Activated CD8-positive, alpha-beta memory T cell treated with anti-CD3 and anti-CD28 coated beads, Interleukin-2, amount 10 ng/mL, durations not matched to agents 7 days and 5 days (primary cell): ENCODE data around the gene RIPK1. TPM values are rescaled to one million over a fixed set of nuclear protein-coding genes. Genes with fewer than 3 reads are reported as not detected.
"Not testable (repeated sequence)": the region's sequence is repeated elsewhere in the genome, so short reads cannot be mapped to it uniquely, and the experiment has no call there.

Source experiments
- ATAC-seq: fragments of 150-1000 bp; cut with Tn5 transposase; one replicate; pipeline ENCODE4 v1.10.0; 2021; ENCODE audit warnings: moderate library complexity
- CTCF ChIA-PET: fragments of 350-600 bp; sonication (Branson Sonifier 250); formaldehyde crosslinking; loops from one replicate; lab custom pipeline; 2021; ENCODE audit warnings: antibody characterized with exemption; lab: Charles Lee
- DNase-seq: peaks from one replicate; pipeline ENCODE4 v3.0.0-alpha.2; 2020
- H3K27ac Mint-ChIP-seq: one replicate; pipeline ENCODE4 v1.8.0; 2021; ENCODE audit warnings: mild to moderate bottlenecking, mixed read lengths
- H3K27me3 Mint-ChIP-seq: one replicate; pipeline ENCODE4 v1.8.0; 2021; ENCODE audit warnings: mixed read lengths
- H3K36me3 Mint-ChIP-seq: one replicate; pipeline ENCODE4 v1.8.0; 2021; ENCODE audit warnings: mild to moderate bottlenecking, mixed read lengths
- H3K4me1 Mint-ChIP-seq: one replicate; pipeline ENCODE4 v1.8.0; 2021; ENCODE audit warnings: mixed read lengths
- H3K4me3 Mint-ChIP-seq: one replicate; pipeline ENCODE4 v1.8.0; 2021; ENCODE audit warnings: mild to moderate bottlenecking, moderate library complexity, mixed read lengths
- H3K9me3 Mint-ChIP-seq: one replicate; pipeline ENCODE4 v1.8.0; 2022; ENCODE audit warnings: low read depth, mixed read lengths
- total RNA-seq, 2 experiments: library from RNA; stranded (reverse); gene quantifications; one replicate each; pipeline ENCODE4 v1.2.3, GENCODE V29; 2021

Gene RIPK1
- total RNA-seq, 2 experiments from 2014 or later: 26.6 to 29.6 TPM

DNA sequence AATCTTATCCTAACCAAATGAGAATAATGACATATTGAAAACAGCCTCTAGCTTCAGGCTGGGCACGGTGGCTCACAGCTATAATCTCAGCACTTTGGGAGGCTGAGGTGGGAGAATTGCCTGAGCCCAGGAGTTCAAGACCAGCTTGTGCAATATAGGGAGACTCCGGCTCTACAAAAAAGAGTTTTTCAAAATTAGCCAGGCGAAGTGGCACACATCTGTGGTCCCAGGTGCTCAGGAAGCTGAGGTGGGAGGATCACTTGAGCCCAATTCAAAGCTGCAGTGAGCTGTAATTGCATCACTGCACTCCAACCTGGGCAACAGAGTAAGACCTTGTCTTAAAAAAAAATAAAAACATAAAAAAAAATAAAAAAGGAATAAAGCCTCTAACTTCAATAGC, 84.4 kb downstream of the RIPK1 start:
- DNase-seq: no peak
- Mint-ChIP-seq H3K4me1 (peaks cover 6% of the 10 kb centered on the region), H3K27me3 (peaks cover 22% of the 10 kb centered on the region), H3K9me3 (no peaks in the 10 kb centered on the region), H3K36me3 (no peaks in the 10 kb centered on the region), H3K4me3 (no peak overlapping the region), H3K27ac (no peak overlapping the region)
- ATAC-seq: no peak
- CTCF ChIA-PET: interaction anchor here (1.0 to 1.4 kb wide), 3 partner anchors 9 to 99 kb away, joined by 4 to 5 read pairs (median 4); no protein-coding TSS in a partner anchor

DNA sequence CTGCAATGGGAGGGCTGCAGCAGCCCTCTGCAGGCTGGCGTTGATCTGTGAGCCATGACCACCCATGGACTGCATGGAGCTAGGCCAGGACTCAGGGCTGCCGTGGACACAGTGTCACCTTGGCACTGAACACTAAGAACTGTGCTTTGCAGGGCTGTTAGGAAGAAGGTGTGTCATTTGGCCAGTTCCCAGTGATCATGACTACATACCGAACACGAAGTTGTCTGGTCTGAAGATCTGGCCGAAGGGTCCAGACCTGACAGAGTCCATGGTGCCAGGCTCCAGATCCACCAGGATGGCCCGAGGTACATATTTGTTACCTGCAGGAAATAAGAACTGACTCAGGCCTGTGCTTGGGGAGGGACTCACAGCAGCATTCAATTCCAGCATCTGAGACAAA, 87.1 kb downstream of the RIPK1 start:
- H3K4me3 Mint-ChIP-seq, ATAC-seq, DNase-seq, H3K27ac Mint-ChIP-seq, H3K36me3 Mint-ChIP-seq, H3K9me3 Mint-ChIP-seq, CTCF ChIA-PET: not testable (repeated sequence)
- Mint-ChIP-seq H3K27me3 (peaks cover 41% of the 10 kb centered on the region), H3K4me1 (peaks cover 14% of the 10 kb centered on the region)

DNA sequence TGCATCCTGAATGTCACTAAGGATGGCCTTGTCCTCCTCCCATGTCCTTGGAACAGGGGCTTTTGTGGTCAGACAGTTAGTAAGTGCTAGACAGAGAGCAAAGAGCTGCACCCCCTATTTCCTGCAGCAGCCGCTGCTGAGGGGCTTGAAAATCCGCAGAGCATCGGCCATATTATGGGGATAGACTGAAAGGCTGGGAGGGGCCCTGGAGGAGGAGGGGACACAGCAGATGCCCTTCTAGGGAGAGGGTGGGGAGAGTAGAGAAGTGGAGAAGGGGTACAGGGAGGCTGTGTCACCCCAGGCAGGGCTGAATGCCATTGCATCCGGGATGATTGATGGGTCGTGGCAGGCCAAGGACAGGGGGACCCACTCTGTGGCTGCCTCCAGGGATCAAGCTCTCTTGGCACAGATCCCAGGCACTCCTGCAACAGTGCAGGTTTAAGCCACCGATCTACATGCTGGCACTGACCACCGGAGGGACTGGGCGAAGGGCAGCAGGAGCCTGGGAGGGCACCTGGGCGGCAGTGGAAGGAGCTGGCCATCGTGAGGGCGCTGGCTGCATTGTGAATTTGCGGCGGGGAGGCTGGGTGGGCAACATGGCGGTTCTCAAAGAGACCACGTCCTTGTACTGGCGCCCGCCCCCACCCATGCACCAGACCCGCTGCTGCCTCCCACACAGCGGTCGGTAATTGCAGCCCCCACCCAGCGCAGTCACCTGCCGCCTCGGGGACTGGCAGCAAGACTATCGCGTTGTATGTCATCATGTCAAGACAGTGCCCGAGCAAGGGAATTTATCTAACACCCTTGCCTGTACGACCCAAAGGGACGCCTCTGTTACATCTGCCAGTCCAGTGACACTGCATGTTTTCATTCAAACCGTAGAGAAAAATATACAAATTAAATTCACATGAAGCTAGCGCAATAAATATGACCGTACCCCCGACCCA, 88.2 kb downstream of the RIPK1 start:
- Mint-ChIP-seq H3K27ac (peak overlapping the region; percentile 55), H3K4me3 (peak overlapping the region; percentile 70), H3K27me3 (peaks cover 47% of the 10 kb centered on the region), H3K4me1 (peaks cover 14% of the 10 kb centered on the region)
- H3K9me3 Mint-ChIP-seq, DNase-seq, H3K36me3 Mint-ChIP-seq: not testable (repeated sequence)
- peak; percentile 2 for ATAC-seq
- CTCF ChIA-PET: interaction anchor here (0.6 to 1.4 kb wide), 9 partner anchors 20 to 103 kb away, joined by 3 to 7 read pairs (median 4); partner anchors contain the start of gene BPHL

DNA sequence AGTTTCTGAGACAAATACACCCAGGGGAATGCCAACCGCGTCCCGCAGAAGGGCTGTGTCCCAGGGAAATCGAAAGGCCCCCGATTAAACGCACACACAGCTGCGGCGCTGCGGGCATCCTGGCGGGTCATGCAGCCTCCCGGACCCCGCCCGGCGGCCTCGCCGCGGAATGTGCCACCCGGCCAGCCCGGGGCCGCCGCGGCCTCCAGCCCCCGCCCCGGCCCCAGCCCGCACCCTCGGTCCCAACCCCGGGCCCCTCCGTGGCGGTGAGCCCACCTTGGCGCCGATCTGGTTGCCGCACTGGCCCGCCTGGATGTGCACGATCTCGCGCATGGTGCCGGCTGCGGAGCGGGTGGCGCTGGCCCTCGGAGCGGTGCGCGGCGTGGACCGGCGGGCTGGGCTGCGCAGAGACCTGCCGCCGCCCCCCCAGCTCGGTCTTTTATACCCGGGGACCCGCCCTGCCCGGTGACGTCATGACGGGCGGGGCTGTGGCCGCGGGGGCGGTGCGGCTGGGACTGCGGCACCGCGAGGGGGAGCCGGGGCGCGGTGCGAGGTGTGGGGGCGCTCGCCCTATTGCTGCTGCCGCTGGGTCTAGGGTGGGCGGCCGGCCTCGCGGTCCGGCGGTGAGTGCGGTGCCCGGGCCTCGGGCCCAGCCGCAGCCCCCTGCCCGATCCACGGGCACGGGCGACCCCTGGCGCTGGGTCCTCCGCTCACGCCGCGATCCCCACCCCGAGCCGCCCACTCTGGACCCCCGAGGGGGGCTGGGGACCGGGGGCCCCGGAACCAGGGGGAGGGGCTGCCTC, 89.0 kb downstream of the RIPK1 start, which contains the start of gene TUBB2A:
Gene TUBB2A, minus strand, starts transcription at position 414 of the 803 bp plus-strand sequence. Its CDS starts 81 bp downstream, at position 333.
- peaks cover 2% of the 10 kb centered on the region for H3K36me3 Mint-ChIP-seq
- peak within 1 kb of the TSS; percentile 70 for H3K4me3 Mint-ChIP-seq
- ATAC-seq (peak; percentile 84), DNase-seq (peak; percentile 81)
- no peaks in the 10 kb centered on the region for H3K9me3 Mint-ChIP-seq
- H3K27ac Mint-ChIP-seq: peak within 1 kb of the TSS; percentile 55
- CTCF ChIA-PET: interaction anchor here (0.6 to 1.4 kb wide), 9 partner anchors 19 to 102 kb away, joined by 3 to 7 read pairs (median 4); partner anchors contain the start of gene BPHL
- peaks cover 17% of the 10 kb centered on the region for H3K4me1 Mint-ChIP-seq
- peaks cover 53% of the 10 kb centered on the region for H3K27me3 Mint-ChIP-seq

DNA sequence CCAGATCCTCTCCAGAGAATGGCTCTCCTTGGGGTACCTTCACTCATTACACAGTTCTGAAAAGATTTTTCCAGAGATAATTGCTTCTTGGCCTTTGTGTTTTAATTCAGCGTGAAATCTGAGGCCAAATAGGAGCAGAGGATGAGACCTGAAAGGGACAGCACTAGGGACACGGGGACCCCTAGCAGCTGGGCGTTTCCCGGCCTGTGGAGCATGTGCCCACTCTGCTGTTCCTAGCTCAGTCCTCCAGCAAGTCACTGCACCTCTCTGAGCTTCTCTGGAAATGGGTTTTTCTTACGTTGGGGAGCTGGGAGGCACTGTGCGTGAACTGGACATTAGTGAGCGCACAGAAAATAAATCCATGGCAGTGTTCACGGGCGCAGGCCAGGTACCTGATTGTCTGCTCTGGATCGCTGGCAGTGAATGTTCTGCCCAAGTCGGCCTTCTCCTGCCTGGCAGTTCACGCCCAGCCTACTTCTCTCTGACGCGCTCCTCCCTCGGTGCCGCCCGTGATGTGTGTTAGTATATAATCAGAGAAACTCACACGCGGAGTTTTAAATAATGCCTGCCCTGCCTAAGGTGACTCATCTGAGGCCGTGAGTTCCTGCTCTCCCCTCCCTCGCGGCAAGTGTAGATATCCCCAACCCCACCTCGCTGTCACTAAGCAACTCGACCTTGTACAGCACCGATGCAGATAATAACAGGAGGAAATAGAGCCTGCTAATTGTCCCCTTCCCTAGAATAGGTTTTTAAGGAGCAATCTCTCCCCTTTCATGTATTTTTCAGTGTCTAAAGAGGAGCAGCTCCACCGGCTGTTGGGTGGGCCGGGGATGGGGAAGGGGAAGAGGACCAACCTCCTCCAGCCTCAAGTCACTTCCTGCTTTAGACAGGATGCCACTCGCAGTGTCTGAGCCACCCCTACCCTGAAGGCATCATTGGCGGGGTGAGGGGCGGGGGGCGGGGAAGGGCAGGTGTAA, 91.8 kb downstream of the RIPK1 start:
- Mint-ChIP-seq H3K9me3 (no peaks in the 10 kb centered on the region), H3K27me3 (peaks cover 49% of the 10 kb centered on the region), H3K4me3 (no peak overlapping the region)

DNA sequence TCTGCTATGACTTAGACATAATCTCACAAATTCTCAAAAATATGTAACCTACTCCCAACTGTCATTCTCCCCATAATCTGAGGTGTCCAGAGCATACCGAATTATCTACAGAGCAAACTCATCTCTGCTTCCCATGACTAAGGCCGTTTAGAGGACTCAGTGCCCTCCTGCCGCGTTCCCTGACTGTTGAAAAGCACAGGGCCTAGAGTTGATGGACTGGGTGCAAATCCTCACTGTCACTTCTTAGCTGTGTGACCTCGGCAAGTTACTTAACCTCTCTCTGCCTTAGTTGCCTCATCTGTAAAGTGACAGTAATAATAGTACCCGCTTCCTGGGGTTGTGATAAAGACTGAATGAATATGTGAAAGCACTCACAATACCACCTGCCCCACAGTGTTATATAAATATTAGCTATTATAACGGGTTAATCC, 93.8 kb downstream of the RIPK1 start:
- Mint-ChIP-seq H3K4me3 (no peak overlapping the region), H3K9me3 (no peaks in the 10 kb centered on the region), H3K27me3 (peaks cover 33% of the 10 kb centered on the region), H3K27ac (no peak overlapping the region), H3K36me3 (peaks cover 2% of the 10 kb centered on the region), H3K4me1 (peaks cover 20% of the 10 kb centered on the region)
- CTCF ChIA-PET: interaction anchor here (1.0 to 1.9 kb wide), 4 partner anchors 9 to 163 kb away, joined by 3 to 12 read pairs (median 4); partner anchors contain the start of gene NQO2
- no peak for DNase-seq
- ATAC-seq: no peak

More for the DNA sequence above, 91.8 kb downstream of the RIPK1 start:
- no peak overlapping the region for H3K27ac Mint-ChIP-seq
- ATAC-seq (no peak), DNase-seq (peak; percentile 50)
- CTCF ChIA-PET: interaction anchor here (1.1 kb wide), 1 partner anchor 170 kb away, joined by 3 read pairs; no protein-coding TSS in a partner anchor
- H3K4me1 Mint-ChIP-seq: peaks cover 25% of the 10 kb centered on the region
- H3K36me3 Mint-ChIP-seq: peaks cover 2% of the 10 kb centered on the region

DNA sequence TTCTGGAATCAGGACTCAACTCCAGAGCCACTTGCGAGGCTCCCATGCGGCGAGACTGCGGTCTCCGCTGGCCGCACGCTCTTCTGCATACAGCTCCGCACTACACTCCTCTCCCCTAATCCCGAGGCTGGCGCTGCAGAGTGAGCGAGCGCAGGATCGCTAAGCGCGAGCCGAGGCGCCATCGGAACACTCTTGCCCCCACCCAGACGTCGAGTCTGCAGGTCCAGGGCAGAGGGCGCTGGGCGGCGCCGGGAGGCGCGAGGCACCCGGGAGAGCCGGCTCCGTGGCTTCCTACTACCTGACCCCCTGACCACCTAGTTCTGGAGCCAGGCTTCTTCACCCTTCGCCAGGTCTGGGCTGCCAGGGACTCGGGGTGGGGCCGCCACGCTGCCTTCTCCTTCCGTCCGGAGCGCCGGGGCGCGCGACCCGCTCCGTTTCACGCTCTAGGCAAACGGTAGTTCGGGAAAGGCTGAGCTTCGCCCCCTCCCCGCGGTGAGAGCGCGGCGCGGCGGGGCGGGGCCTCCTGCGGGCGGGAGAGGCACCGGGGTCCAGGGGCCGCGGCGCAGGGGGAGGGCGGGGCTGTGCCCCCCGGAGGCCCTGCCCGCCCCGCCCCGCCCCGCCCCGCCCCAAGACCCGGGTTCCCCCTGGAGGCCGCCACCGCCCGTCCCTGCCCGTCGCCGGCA, 94.4 kb downstream of the RIPK1 start:
- ATAC-seq (peak; percentile 82), DNase-seq (peak; percentile 70)
- H3K4me1 Mint-ChIP-seq: peaks cover 20% of the 10 kb centered on the region
- H3K27me3 Mint-ChIP-seq: peaks cover 35% of the 10 kb centered on the region
- peaks cover 2% of the 10 kb centered on the region for H3K36me3 Mint-ChIP-seq
- no peaks in the 10 kb centered on the region for H3K9me3 Mint-ChIP-seq
- peak overlapping the region; percentile 51 for H3K27ac Mint-ChIP-seq
- peak overlapping the region; percentile 75 for H3K4me3 Mint-ChIP-seq
- CTCF ChIA-PET: interaction anchor here (1.0 to 1.9 kb wide), 6 partner anchors 13 to 173 kb away, joined by 3 to 12 read pairs (median 4); partner anchors contain the start of gene NQO2

DNA sequence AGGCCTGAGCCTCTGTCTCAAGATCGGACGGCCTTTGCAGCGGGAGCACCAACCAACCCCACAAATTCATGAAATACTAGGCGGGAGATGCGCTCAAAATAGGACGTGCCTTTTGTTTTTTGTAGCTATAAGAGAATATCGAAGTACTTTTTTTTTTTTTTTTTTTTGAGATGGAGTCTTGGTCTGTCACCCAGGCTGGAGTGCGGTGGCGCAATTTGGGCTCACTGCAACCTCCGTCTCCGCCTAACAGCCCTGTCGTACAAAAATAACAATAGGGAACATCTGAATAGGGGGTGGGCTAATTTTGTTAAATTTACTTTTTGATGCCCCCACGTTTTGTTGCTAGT, 94.9 kb downstream of the RIPK1 start:
- DNase-seq: no peak
- ATAC-seq: peak; percentile 12
- H3K4me3 Mint-ChIP-seq: peak overlapping the region; percentile 75
- H3K9me3 Mint-ChIP-seq: no peaks in the 10 kb centered on the region
- H3K27me3 Mint-ChIP-seq: peaks cover 32% of the 10 kb centered on the region
- CTCF ChIA-PET: interaction anchor here (1.0 to 1.9 kb wide), 5 partner anchors 13 to 173 kb away, joined by 3 to 12 read pairs (median 4); no protein-coding TSS in a partner anchor
- peaks cover 2% of the 10 kb centered on the region for H3K36me3 Mint-ChIP-seq
- H3K27ac Mint-ChIP-seq: peak overlapping the region; percentile 51
- H3K4me1 Mint-ChIP-seq: peaks cover 18% of the 10 kb centered on the region

DNA sequence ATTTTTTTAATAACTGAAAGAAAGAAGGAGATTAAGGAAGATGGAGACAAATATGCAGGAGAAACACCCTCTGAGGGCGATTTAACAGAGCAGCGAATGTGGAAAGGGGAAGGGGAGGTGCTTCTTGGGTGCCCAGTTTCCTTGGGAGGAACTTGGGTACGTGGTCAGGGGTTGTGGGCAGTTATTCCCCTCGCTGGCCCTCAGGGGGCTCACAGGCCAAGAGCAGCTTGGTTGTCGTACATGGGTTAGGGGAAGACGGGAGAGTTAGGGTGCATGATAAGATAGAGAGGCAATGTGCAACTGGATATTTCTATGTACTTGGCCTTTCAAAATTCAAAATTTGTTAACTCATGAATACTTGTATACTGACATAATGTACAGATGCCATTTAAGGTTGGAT, 96.1 kb downstream of the RIPK1 start:
- peaks cover 17% of the 10 kb centered on the region for H3K4me1 Mint-ChIP-seq
- H3K27me3 Mint-ChIP-seq: peaks cover 25% of the 10 kb centered on the region
- H3K4me3 Mint-ChIP-seq: no peak overlapping the region
- no peak overlapping the region for H3K27ac Mint-ChIP-seq
- H3K9me3 Mint-ChIP-seq: no peaks in the 10 kb centered on the region
- DNase-seq (no peak), ATAC-seq (no peak)
- H3K36me3 Mint-ChIP-seq: peaks cover 2% of the 10 kb centered on the region
- CTCF ChIA-PET: no interaction called here
